Mesothelial cell of epicardium (in vitro differentiated cells): Measurements from ENCODE around the gene SPRN. TPM values are rescaled to one million over a fixed set of nuclear protein-coding genes. Genes with fewer than 3 reads are reported as not detected.

Experiments used
- DNase-seq, 2 experiments: peaks; one replicate each; pipeline ENCODE4 v3.0.0; 2021; ENCODE audit warnings: low spot score in 2 of 2; ENCODE audit not compliant: unreplicated experiment in 2 of 2
- H3K27ac Mint-ChIP-seq: 2 replicates; pipeline ENCODE4 v1.8.0; 2021; ENCODE audit warnings: mixed read lengths
- H3K27me3 Mint-ChIP-seq: 2 replicates; pipeline ENCODE4 v1.8.0; 2021; ENCODE audit warnings: low read depth, mixed read lengths
- H3K36me3 Mint-ChIP-seq: 2 replicates; pipeline ENCODE4 v1.8.0; 2021; ENCODE audit warnings: mixed read lengths
- H3K4me1 Mint-ChIP-seq: 2 replicates; pipeline ENCODE4 v1.8.0; 2021; ENCODE audit warnings: mixed read lengths
- H3K4me3 Mint-ChIP-seq: 2 replicates; pipeline ENCODE4 v1.8.0; 2021; ENCODE audit warnings: mild to moderate bottlenecking, moderate library complexity, mixed read lengths
- H3K9me3 Mint-ChIP-seq: 2 replicates; pipeline ENCODE4 v1.8.0; 2021; ENCODE audit warnings: mixed read lengths
- CTCF ChIP-seq: fragments of 200-600 bp; sonication (generic); IDR thresholded peaks from one replicate; pipeline ENCODE4 v1.5.0; 2021; ENCODE audit warnings: antibody characterized with exemption; ENCODE audit not compliant: unreplicated experiment
- total RNA-seq: library from RNA; stranded (reverse); gene quantifications from 3 replicates; pipeline ENCODE4 v1.2.1, GENCODE V29; 2021

SPRN gene
- total RNA-seq, 1 donor from 2014 or later: 0.69 TPM

DNA sequence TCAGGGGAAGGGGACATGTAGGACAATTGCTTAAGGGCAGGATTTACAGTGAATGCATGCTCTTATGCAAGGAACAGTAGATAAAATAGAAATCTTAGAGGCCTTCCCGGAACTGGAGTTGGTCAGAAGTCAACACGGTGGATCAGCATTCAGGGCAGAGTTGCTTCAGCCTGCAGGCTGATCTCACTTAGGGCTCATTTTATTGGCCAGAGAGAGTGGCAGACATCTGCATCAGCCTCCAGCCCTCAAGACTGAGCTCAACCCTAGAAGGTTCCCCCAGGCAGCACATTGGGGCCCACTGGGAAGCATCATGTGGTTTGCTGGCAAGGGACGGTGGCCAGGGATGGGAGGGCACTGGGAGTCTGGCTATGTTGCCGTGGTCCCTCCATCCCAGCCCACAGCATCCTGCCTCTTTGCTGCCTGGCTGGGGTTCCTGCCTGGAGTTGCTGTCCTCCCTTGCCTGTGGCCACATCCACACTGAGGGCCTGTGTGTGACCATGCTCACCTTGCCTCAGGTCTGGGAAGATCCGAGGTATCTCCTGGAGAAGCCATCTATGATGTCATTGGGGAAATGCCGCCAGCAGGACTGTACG lies 42.4 kb upstream of the SPRN start:
- no peak overlapping the region for H3K27ac Mint-ChIP-seq
- peaks cover 72% of the 10 kb centered on the region for H3K9me3 Mint-ChIP-seq
- peaks cover 25% of the 10 kb centered on the region for H3K36me3 Mint-ChIP-seq
- H3K27me3 Mint-ChIP-seq: no peaks in the 10 kb centered on the region
- no peak for TF ChIP-seq CTCF
- H3K4me1 Mint-ChIP-seq: no peaks in the 10 kb centered on the region
- DNase-seq: no peak
- no peak overlapping the region for H3K4me3 Mint-ChIP-seq

- peaks cover 71% of the 10 kb centered on the region for H3K9me3 Mint-ChIP-seq
- peaks cover 32% of the 10 kb centered on the region for H3K36me3 Mint-ChIP-seq
- DNase-seq: peak in 1 of 2 experiments; percentile 28
- H3K4me3 Mint-ChIP-seq: no peak overlapping the region
- TF ChIP-seq CTCF: no peak
- no peaks in the 10 kb centered on the region for H3K27me3 Mint-ChIP-seq
- H3K4me1 Mint-ChIP-seq: no peaks in the 10 kb centered on the region
- no peak overlapping the region for H3K27ac Mint-ChIP-seq
Observed at GRCh38 chr10:133465950-133466474, 41.6 kb upstream of the SPRN start.

DNA sequence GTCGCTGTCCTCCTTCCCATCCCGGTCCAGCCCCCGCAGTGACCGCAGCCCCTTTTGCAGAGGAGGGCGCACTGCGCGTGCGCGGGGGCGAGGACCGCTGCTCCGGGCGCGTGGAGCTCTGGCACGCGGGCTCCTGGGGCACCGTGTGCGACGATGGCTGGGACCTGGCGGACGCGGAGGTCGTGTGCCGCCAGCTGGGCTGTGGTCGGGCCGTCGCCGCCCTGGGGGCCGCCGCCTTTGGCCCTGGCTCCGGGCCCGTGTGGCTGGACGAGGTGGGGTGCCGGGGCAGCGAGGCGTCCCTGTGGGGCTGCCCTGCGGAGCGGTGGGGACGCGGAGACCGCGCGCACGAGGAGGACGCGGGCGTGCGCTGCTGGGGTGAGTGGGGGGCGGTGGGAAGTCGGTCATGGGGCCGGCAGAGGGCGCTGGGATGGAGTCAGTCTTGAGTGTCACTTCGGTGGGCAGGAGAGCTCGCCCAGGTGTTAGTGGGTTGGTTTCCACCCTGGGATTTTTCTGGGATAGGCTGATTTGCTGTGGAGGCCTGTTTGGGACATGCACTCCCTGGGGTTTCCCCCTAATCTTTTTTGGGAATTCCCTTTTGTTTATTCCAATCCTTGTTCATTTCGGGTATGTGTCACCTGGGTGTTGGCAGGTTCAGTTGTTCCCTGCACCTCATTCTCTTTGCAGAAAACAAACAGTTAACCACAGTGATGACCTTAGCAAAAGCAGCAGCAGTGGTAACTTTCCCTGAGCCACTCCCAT lies 40.9 kb upstream of the SPRN start:
- Mint-ChIP-seq H3K27ac (no peak overlapping the region), H3K4me3 (no peak overlapping the region), H3K9me3 (peaks cover 65% of the 10 kb centered on the region), H3K36me3 (peaks cover 32% of the 10 kb centered on the region), H3K4me1 (no peaks in the 10 kb centered on the region), H3K27me3 (no peaks in the 10 kb centered on the region)
- no peak for TF ChIP-seq CTCF
- peak in 1 of 2 experiments; percentile 30 for DNase-seq

GRCh38 chr10:133464582-133465031 lies 40.2 kb upstream of the SPRN start:
- no peak overlapping the region for H3K4me3 Mint-ChIP-seq
- no peaks in the 10 kb centered on the region for H3K4me1 Mint-ChIP-seq
- H3K27me3 Mint-ChIP-seq: no peaks in the 10 kb centered on the region
- no peak for DNase-seq
- H3K36me3 Mint-ChIP-seq: peaks cover 31% of the 10 kb centered on the region
- H3K9me3 Mint-ChIP-seq: peaks cover 60% of the 10 kb centered on the region
- TF ChIP-seq CTCF: no peak
- H3K27ac Mint-ChIP-seq: no peak overlapping the region

DNA sequence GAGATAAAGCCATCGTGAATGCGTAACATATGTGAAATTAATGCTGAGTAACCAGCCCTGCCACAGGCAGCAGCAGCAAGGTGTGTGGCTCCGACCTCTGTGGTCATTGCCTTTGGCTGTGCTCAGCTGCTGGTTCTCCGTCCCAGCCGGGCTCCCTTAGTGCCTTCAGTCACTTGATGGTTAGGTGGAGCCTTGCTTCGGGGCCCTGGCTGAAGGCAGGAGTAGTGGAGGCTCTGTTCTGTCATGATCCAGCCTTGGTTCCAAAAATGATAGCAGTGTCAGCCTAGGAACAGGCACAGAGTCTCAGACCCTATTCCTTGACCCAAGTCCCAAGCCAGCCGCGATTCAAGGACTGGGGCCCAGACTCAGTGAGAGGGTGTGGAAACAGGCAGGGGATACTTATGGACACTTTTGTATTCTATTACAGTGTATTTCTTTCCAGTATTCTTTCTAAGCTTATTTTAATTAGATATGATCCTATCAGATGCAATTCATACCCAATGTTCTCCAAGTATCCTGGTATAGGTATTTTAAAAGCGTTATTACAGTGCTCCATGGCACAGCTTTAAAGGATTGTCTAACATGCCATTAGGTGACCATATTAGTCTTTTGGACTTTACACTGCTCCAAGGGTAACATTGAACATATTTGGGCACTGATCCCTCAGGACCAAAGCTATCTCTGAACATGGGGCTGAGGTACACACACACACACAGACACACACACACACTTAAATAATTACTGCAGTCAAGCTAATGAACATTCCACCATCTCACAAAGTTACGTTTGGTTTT lies 38.3 kb upstream of the SPRN start:
- H3K9me3 Mint-ChIP-seq: peaks cover 50% of the 10 kb centered on the region
- peak in 1 of 2 experiments; percentile 32 for DNase-seq
- no peak for TF ChIP-seq CTCF
- no peak overlapping the region for H3K27ac Mint-ChIP-seq
- no peaks in the 10 kb centered on the region for H3K27me3 Mint-ChIP-seq
- peaks cover 26% of the 10 kb centered on the region for H3K36me3 Mint-ChIP-seq
- H3K4me3 Mint-ChIP-seq: no peak overlapping the region
- H3K4me1 Mint-ChIP-seq: no peaks in the 10 kb centered on the region
